Measurements from ENCODE around the gene KCNT2.

GRCh38 chr1:196510451-196510850 is 97.8 kb downstream of the KCNT2 start:
- TF ChIP-seq POLR2A (IDR thresholded peaks at IDR 0.05) (no peak), CTCF (IDR thresholded peaks at IDR 0.05) (no peak)

Data from thyroid gland (tissue), 4 donors.